NCI-H2196 (cell line): ENCODE data around the gene RBBP6.
A peak's percentile ranks its signal among the peaks of the same experiment; 100 is the strongest.
"Not testable (repeated sequence)": the region's sequence is repeated elsewhere in the genome, so short reads cannot be mapped to it uniquely, and the experiment has no call there.

Experiments
- DNase-seq: peaks from one replicate; lab custom pipeline; 2025; ENCODE audit not compliant: unreplicated experiment; lab: John Stamatoyannopoulos, UW

RBBP6 gene

DNA sequence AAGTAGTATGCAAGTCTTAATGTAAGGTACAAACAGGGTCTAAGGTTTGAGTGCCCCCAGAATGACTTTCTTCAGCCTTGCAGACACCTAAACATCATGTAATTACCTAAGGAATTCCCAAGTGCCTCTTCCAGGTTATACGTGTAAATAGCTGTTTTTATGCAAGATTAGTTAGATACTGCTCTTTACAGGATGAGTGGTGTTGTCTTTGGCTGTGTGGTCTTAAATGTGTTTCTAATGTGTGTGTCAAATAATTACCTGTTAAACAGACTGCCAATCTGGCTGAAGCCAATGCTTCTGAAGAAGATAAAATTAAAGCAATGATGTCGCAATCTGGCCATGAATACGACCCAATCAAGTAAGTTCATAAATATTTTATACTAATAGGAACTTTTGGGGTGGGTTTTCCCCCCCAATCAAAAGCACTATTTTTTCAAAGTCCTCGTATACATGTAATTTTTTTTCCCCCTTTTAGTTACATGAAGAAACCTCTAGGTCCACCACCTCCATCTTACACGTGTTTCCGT lies 16.0 kb downstream of the RBBP6 start:
- DNase-seq = no peak

- no peak for DNase-seq
These were observed 23.4 kb downstream of the RBBP6 start for GRCh38 chr16:24562811-24563210.

- peak; percentile 23 for DNase-seq
These were observed 29.0 kb downstream of the RBBP6 start for GRCh38 chr16:24568392-24568791.

- no peak for DNase-seq
These were observed 31.7 kb downstream of the RBBP6 start for GRCh38 chr16:24571096-24571495.

DNA sequence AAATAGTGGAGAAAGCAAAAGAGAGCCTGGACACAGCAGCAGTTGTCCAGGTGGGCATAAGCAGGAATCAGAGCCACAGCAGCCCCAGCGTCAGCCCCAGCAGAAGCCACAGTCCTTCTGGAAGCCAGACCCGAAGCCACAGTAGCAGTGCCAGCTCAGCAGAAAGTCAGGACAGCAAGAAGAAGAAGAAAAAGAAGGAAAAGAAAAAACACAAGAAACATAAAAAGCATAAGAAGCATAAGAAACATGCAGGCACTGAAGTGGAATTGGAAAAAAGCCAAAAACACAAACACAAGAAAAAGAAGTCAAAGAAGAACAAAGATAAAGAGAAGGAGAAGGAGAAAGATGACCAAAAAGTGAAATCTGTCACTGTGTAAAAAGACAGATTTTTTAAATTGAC lies 32.7 kb downstream of the RBBP6 start:
- DNase-seq = no peak

DNA sequence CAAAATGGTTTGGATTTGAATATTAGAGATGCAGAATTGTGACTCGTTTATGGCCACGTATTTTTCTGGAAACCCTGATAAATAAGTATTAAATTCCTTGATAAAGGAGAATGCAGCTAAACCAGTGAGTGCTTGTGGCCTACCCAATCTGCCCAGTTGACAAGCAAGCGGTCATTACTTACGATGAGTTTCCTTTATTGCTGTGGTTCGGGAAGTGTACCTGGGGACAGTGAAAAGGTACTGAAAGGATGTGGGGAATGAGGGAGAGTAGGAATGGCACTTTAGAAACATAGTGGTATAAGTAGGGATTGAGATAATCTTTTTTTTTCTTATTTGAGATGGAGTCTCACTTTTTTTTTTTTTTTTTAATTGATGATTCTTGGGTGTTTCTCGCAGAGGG lies 33.8 kb downstream of the RBBP6 start:
- DNase-seq = no peak

GRCh38 chr16:24574515-24575485 lies 35.4 kb downstream of the RBBP6 start:
- DNase-seq = not testable (repeated sequence)

- not testable (repeated sequence) for DNase-seq
These were observed 36.4 kb downstream of the RBBP6 start for GRCh38 chr16:24575791-24576190.

DNA sequence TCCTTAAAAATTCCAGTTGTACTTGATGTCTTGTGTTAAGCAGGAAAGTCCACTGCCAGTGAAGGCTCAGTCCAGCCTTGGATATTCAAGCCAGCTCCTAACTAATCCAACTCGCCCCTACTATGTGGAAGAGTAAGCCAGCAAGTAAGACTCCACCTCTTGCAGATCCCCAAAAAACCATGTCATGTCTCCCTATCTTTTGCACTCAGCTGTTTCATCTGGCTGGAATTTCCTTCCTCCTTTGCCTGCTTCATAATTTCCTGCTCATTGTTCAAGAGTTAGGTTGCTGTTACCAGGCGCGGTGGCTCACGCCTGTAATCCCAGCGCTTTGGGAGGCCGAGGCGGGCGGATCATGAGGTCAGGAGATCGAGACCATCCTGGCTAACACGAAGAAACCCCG lies 37.8 kb downstream of the RBBP6 start:
- no peak for DNase-seq

- DNase-seq = peak; percentile 5
These were observed 41.3 kb downstream of the RBBP6 start for GRCh38 chr16:24580665-24581064.

- no peak for DNase-seq
These were observed 44.1 kb downstream of the RBBP6 start for GRCh38 chr16:24583494-24583893.

DNA sequence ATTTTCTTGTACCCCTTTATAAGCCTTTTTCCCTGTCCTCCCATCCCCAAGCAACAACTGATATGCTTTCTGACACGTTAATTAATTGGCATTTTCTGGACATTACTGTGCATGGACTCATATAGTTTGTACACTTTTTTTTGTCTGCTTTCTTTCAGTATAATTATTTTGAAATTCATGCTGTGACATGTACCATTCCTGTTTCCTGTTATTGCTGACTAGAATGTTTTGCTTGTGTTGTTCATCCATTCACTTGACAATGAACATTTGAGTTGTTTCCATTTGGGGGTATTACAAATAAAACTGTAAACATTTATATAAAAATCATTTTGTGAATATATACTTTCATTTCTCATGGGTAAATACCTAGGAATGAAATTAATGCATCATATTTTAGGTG lies 50.6 kb downstream of the RBBP6 start:
- no peak for DNase-seq

DNA sequence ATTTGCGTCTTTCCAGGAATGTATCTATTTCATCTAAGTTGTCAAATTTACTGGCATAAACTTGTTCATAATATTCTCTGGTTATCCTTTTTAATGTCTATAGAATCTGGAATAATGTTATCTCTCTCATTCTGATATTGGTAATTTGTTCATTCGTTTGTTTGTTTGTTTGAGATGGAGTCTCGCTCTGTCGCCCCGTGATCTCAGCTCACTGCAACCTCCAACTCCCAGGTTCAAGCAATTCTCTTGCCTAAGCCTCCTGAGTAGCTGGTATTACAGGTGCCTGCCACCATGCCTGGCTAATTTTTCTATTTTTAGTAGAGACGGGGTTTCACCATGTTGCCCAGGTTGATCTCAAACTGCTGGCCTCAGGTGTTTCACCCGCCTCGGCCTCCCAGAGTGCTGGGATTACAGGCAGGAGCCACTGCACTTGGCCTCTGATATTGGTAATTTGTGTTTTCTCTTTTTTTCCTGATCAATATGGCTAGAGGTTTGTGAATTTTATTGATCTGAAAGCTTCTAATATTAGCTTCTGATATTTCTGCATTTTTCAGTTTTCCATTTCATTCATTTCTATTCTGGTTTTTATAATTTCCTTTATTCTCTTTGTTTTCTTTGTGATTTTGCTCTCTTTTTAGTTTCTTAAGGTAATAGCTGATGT lies 59.5 kb downstream of the RBBP6 start:
- no peak for DNase-seq

DNA sequence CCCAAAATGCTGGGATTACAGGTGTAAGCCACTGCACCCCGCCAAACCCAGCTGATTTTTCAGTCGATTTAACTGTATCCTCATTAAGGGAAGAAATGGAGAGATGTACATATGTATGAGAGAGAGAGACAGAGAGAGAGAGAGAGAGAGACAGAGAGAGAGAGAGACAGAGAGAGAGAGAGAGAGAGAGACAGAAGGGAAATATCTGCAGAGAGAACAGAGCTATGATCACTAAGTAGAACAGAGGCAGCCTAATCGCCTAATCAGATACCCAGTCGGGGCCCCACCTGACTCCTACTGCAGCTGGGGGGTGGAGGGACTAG lies 70.0 kb downstream of the RBBP6 start:
- no peak for DNase-seq

DNA sequence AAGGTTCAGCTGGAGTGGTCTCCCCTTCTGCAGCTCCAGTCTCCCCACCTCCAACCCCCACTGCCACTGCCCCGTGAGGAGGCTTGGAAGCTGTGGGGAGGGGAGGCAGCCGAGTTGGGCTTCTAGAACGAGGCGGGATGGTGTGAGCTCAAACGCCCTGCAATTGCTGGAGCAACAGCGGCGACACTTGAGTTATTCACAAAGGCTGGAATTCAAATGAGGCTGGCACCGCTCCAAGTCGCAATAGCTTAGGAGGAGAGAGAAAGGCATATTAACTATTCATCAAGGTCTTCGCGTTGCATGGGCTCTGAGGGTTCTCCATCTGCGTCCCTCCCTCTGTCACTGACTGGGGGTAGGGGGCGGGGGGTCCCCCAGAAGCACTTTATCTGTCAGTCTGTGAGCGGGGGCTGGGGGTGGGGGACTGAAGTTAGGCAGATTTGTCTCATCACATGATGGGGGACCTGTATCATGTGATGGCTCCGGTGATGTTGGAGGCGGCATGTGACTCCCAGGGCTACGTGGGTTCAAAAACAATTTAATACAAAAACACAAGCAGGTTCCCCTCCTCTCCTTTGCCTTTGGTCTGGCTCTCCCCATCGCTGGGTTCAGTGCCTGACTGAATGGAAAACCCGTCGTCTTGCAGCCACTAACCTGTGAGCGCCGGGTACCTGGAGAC lies 70.5 kb downstream of the RBBP6 start:
- DNase-seq = peak; percentile 48

GRCh38 chr16:24610416-24610755 lies 71.0 kb downstream of the RBBP6 start:
- no peak for DNase-seq

DNA sequence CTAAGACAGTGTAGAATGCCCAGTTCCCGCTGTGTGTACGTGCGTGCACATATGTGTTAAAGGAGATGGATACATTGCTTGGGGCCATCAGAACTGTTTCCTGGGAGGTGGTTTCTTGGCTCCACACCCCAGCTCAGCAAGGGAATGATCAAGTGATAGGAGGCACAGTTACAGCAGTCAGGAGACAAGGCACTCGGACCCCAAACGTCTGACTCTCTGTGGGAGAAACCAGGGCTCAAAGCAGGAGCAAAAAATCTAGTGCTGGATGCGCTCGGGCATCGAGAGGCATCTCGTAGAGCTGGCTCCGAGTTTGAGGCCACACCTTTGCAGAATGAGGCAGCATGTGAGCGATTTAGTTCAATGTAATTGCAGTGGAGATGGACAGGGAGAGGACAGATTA lies 71.9 kb downstream of the RBBP6 start:
- no peak for DNase-seq

GRCh38 chr16:24612656-24613055 lies 73.3 kb downstream of the RBBP6 start:
- no peak for DNase-seq

- DNase-seq = not testable (repeated sequence)
These were observed 73.9 kb downstream of the RBBP6 start for GRCh38 chr16:24613267-24613666.

DNA sequence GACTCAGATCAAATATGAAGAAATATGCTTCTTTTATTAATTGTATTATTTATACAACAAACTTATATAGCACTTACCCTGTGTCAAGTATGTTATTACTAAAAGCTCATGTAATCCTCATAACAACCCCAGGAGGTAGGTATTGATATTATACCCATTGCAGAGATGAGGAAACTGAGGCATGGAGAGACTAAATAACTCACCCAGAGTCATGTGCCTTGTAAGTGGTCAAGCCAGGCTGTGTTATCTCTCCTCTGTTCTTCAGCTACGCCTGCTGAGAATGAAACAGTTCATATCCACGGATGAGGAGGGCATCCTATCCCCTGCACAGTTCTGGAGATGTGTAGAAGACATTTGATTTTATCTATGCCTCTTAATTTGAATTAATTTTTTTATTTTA lies 78.1 kb downstream of the RBBP6 start:
- no peak for DNase-seq
